Peyer's patch (tissue), 4 donors: ENCODE results near the gene TGFBR1. TPM values are rescaled to one million over a fixed set of nuclear protein-coding genes. Genes with fewer than 3 reads are reported as not detected.

Experiments used
- DNase-seq, 3 donors: peaks; one replicate each; pipeline ENCODE4 v3.0.0-alpha.2; 2017 to 2019
- H3K27ac ChIP-seq, 4 donors: fragments of 200-600 bp; sonication (generic); one replicate each; pipeline ENCODE4 v1.5.1; 2016 to 2019
- H3K27me3 ChIP-seq, 2 donors: fragments of 200-600 bp; sonication (generic); one replicate each; pipeline ENCODE4 v1.5.1; 2019
- H3K36me3 ChIP-seq, 3 donors: fragments of 200-600 bp; sonication (generic); one replicate each; pipeline ENCODE4 v1.5.1; 2016 to 2019
- H3K4me1 ChIP-seq, 4 donors: fragments of 200-600 bp; sonication (generic); one replicate each; pipeline ENCODE4 v1.5.1; 2016 to 2019
- H3K4me3 ChIP-seq, 4 donors: fragments of 200-600 bp; sonication (generic); 1 replicate in 3 of 4; 2 replicates in 1 of 4; pipeline ENCODE4 v1.5.1; 2016 to 2019; ENCODE audit warnings: mild to moderate bottlenecking in 1 of 4
- H3K9me3 ChIP-seq, 4 donors: fragments of 200-600 bp; sonication (generic); one replicate each; pipeline ENCODE4 v1.5.1; 2016 to 2019; ENCODE audit warnings: mild to moderate bottlenecking in 1 of 4
- CTCF ChIP-seq, 6 experiments: fragments of 450-650 bp in 4 of 6; fragments of 200-600 bp in 2 of 6; sonication (generic) in 1 of 6; IDR thresholded peaks; one replicate each; pipeline ENCODE4 v1.5.1; 2017 to 2019; ENCODE audit warnings: antibody characterized with exemption in 6 of 6, mild to moderate bottlenecking in 3 of 6, moderate library complexity in 1 of 6
- POLR2A ChIP-seq, 2 donors: fragments of 450-650 bp; IDR thresholded peaks; one replicate each; pipeline ENCODE4 v1.5.1; 2017; ENCODE audit warnings: antibody characterized with exemption in 2 of 2, mild to moderate bottlenecking in 2 of 2, moderate library complexity in 2 of 2
- total RNA-seq, 4 donors: library from RNA; depleted of rRNA; stranded (reverse); fragments of >200 nt; gene quantifications; one replicate each; pipeline ENCODE4 v1.1.0, GENCODE V29; 2016

The TGFBR1 gene
- total RNA-seq, 4 donors from 2014 or later: 11.6 to 14.4 (median 13.5) TPM

- no peak overlapping the region for H3K27ac ChIP-seq
- H3K27me3 ChIP-seq: no peaks in the 10 kb centered on the region
- TF ChIP-seq POLR2A (IDR thresholded peaks at IDR 0.05): no peak
- no peak for TF ChIP-seq CTCF (IDR thresholded peaks at IDR 0.05)
- H3K36me3 ChIP-seq: no peaks in the 10 kb centered on the region
- H3K9me3 ChIP-seq: no peaks in the 10 kb centered on the region
- no peak overlapping the region for H3K4me3 ChIP-seq
- no peak for DNase-seq
- H3K4me1 ChIP-seq: peaks cover 0 to 10% (median 5%) of the 10 kb centered on the region in 4 donors
Observed at GRCh38 chr9:99180662-99181061, 75.7 kb downstream of the TGFBR1 start.

DNA sequence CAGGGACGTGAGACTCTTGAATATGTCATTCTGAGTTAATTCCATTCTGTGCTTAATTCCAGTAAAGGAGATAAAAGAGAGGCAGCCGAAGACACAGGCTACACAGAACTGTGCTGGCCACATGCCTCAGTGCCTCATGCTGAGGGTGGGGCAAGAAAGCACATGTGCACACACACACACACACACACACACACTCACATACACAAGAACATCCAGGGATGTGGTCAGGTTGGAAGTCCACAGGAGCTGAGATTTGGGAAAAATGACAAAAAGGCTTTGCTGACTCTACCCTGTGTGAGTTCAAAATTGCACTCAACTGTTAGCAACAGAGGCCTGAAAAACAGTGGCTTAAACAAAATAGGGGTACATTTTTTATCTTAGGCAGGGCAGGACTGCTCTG is 76.3 kb downstream of the TGFBR1 start:
- H3K27ac ChIP-seq: no peak overlapping the region
- DNase-seq: no peak
- no peak for TF ChIP-seq CTCF (IDR thresholded peaks at IDR 0.05)
- TF ChIP-seq POLR2A (IDR thresholded peaks at IDR 0.05): no peak
- H3K4me3 ChIP-seq: no peak overlapping the region
- H3K27me3 ChIP-seq: no peaks in the 10 kb centered on the region
- H3K9me3 ChIP-seq: no peaks in the 10 kb centered on the region
- H3K36me3 ChIP-seq: no peaks in the 10 kb centered on the region
- peaks cover 0 to 10% (median 5%) of the 10 kb centered on the region in 4 donors for H3K4me1 ChIP-seq

- TF ChIP-seq POLR2A (IDR thresholded peaks at IDR 0.05) (no peak), CTCF (IDR thresholded peaks at IDR 0.05) (no peak)
- H3K4me3 ChIP-seq: no peak overlapping the region
- H3K9me3 ChIP-seq: no peaks in the 10 kb centered on the region
- no peak overlapping the region for H3K27ac ChIP-seq
- no peaks in the 10 kb centered on the region for H3K36me3 ChIP-seq
- H3K4me1 ChIP-seq: peaks cover 0 to 10% (median 5%) of the 10 kb centered on the region in 4 donors
- DNase-seq: no peak
- H3K27me3 ChIP-seq: no peaks in the 10 kb centered on the region
Observed at GRCh38 chr9:99181621-99182020, 76.7 kb downstream of the TGFBR1 start.

- H3K27ac ChIP-seq: no peak overlapping the region
- no peak overlapping the region for H3K4me3 ChIP-seq
- DNase-seq: no peak
- H3K27me3 ChIP-seq: no peaks in the 10 kb centered on the region
- H3K36me3 ChIP-seq: no peaks in the 10 kb centered on the region
- peaks cover 0 to 10% (median 5%) of the 10 kb centered on the region in 4 donors for H3K4me1 ChIP-seq
- TF ChIP-seq POLR2A (IDR thresholded peaks at IDR 0.05) (no peak), CTCF (IDR thresholded peaks at IDR 0.05) (no peak)
- H3K9me3 ChIP-seq: no peaks in the 10 kb centered on the region
Observed at GRCh38 chr9:99182356-99182755, 77.4 kb downstream of the TGFBR1 start.

DNA sequence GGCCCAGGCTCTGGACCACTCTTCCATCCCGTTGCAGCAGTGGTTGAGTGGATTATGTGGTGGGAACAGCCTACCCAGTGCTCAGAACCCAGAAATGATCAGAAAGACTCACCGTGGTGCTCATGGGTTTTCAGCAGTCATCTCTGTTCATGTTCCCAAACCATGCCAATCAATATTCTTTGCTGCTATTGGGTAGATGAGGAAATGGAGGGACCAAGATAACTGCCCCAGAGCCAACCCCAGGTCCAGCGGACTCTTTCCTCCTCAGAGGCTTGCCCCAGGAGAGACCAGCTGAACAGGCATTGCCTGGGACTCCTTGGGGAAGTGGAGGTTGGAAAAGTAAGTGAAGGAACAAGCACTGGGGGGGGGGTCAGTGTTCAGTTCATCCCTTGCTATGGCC is 78.7 kb downstream of the TGFBR1 start:
- TF ChIP-seq CTCF (IDR thresholded peaks at IDR 0.05): no peak
- TF ChIP-seq POLR2A (IDR thresholded peaks at IDR 0.05): no peak
- no peaks in the 10 kb centered on the region for H3K27me3 ChIP-seq
- H3K9me3 ChIP-seq: no peaks in the 10 kb centered on the region
- H3K4me1 ChIP-seq: peaks cover 0 to 10% (median 5%) of the 10 kb centered on the region in 4 donors
- no peak overlapping the region for H3K4me3 ChIP-seq
- no peak overlapping the region for H3K27ac ChIP-seq
- DNase-seq: no peak
- H3K36me3 ChIP-seq: no peaks in the 10 kb centered on the region

DNA sequence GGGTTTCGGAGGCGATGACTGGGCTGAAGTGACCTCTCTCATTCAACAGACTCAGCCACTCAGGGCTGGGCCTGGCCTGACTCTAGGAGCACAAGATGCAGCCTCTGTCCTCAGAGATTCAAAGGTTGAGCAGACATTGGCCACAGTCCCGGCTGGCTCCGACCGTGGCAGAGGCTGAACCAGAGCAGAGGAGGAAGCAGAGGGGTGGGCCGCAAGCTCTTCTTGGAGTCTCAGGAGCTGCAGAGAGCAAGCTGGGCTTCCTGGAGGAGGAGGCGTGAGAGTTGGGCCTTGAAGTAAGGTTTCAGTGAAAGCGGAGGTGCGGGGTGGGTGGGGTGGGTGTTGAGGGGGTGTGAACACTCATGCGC is 79.2 kb downstream of the TGFBR1 start:
- Histone ChIP-seq H3K9me3 (no peaks in the 10 kb centered on the region), H3K4me3 (no peak overlapping the region), H3K27ac (peak overlapping the region in 3 of 4 donors; percentile 6 to 11 (median 11)), H3K27me3 (no peaks in the 10 kb centered on the region), H3K36me3 (no peaks in the 10 kb centered on the region), H3K4me1 (peaks cover 0 to 10% (median 5%) of the 10 kb centered on the region in 4 donors)
- no peak for DNase-seq
- TF ChIP-seq CTCF (IDR thresholded peaks at IDR 0.05) (no peak), POLR2A (IDR thresholded peaks at IDR 0.05) (no peak)
